Neural crest cell (in vitro differentiated cells): Measurements from ENCODE around the gene TMEM235. TPM values are rescaled to one million over a fixed set of nuclear protein-coding genes. Genes with fewer than 3 reads are reported as not detected.

Source experiments
- DNase-seq: peaks from one replicate; pipeline ENCODE4 v3.0.0; 2021; ENCODE audit warnings: low read depth, mixed read lengths, low spot score
- H3K27ac Mint-ChIP-seq: one replicate; pipeline ENCODE4 v1.8.0; 2021; ENCODE audit warnings: mild to moderate bottlenecking, mixed read lengths; ENCODE audit not compliant: unreplicated experiment
- H3K27me3 Mint-ChIP-seq: 2 replicates; pipeline ENCODE4 v1.8.0; 2021; ENCODE audit warnings: low read depth, mild to moderate bottlenecking, mixed read lengths
- H3K36me3 Mint-ChIP-seq: 2 replicates; pipeline ENCODE4 v1.8.0; 2021; ENCODE audit warnings: low read depth, mild to moderate bottlenecking, mixed read lengths
- H3K4me1 Mint-ChIP-seq: 2 replicates; pipeline ENCODE4 v1.8.0; 2021; ENCODE audit warnings: mixed read lengths
- H3K4me3 Mint-ChIP-seq: one replicate; pipeline ENCODE4 v1.8.0; 2021; ENCODE audit warnings: mild to moderate bottlenecking, mixed read lengths
- H3K9me3 Mint-ChIP-seq: 2 replicates; pipeline ENCODE4 v1.8.0; 2021; ENCODE audit warnings: mixed read lengths
- CTCF ChIP-seq: fragments of 200-600 bp; sonication (generic); conservative IDR thresholded peaks from 2 replicates; pipeline ENCODE4 v1.5.0; 2021; ENCODE audit warnings: antibody characterized with exemption, mild to moderate bottlenecking
- total RNA-seq: library from RNA; stranded (reverse); gene quantifications from 2 replicates; pipeline ENCODE4 v1.2.1, GENCODE V29; 2021

Gene TMEM235
- total RNA-seq, 1 donor from 2014 or later = not detected

- Mint-ChIP-seq H3K36me3 (no peaks in the 10 kb centered on the region), H3K4me3 (no peak overlapping the region), H3K27me3 (no peaks in the 10 kb centered on the region), H3K9me3 (no peaks in the 10 kb centered on the region), H3K27ac (no peak overlapping the region), H3K4me1 (no peaks in the 10 kb centered on the region)
- no peak for TF ChIP-seq CTCF
- no peak for DNase-seq
These were observed 22.9 kb upstream of the TMEM235 start for GRCh38 chr17:78208486-78208885.

GRCh38 chr17:78210111-78210510 is 21.3 kb upstream of the TMEM235 start:
- H3K4me3 Mint-ChIP-seq = peak overlapping the region; percentile 54
- no peak for DNase-seq
- H3K27ac Mint-ChIP-seq = no peak overlapping the region
- H3K9me3 Mint-ChIP-seq = no peaks in the 10 kb centered on the region
- peaks cover 5% of the 10 kb centered on the region for H3K4me1 Mint-ChIP-seq
- H3K27me3 Mint-ChIP-seq = no peaks in the 10 kb centered on the region
- no peak for TF ChIP-seq CTCF
- H3K36me3 Mint-ChIP-seq = no peaks in the 10 kb centered on the region

- peaks cover 11% of the 10 kb centered on the region for H3K4me1 Mint-ChIP-seq
- no peak for TF ChIP-seq CTCF
- no peak for DNase-seq
- no peaks in the 10 kb centered on the region for H3K9me3 Mint-ChIP-seq
- H3K27me3 Mint-ChIP-seq = no peaks in the 10 kb centered on the region
- H3K4me3 Mint-ChIP-seq = peak overlapping the region; percentile 66
- H3K27ac Mint-ChIP-seq = no peak overlapping the region
- H3K36me3 Mint-ChIP-seq = no peaks in the 10 kb centered on the region
These were observed 20.4 kb upstream of the TMEM235 start for GRCh38 chr17:78211032-78211431.

- no peak for TF ChIP-seq CTCF
- Mint-ChIP-seq H3K4me3 (peak within 1 kb of the TSS; percentile 98), H3K4me1 (peaks cover 17% of the 10 kb centered on the region), H3K27me3 (no peaks in the 10 kb centered on the region), H3K27ac (peak within 1 kb of the TSS; percentile 98), H3K36me3 (peaks cover 9% of the 10 kb centered on the region), H3K9me3 (no peaks in the 10 kb centered on the region)
- peak; percentile 91 for DNase-seq
These were observed 17.3 kb upstream of the TMEM235 start, which contains the start of gene BIRC5 for GRCh38 chr17:78214016-78214705. TSS of gene BIRC5 (plus strand) at chr17:78214253. CDS start at chr17:78214317, 64 bp downstream.

- Mint-ChIP-seq H3K27me3 (no peaks in the 10 kb centered on the region), H3K27ac (peak overlapping the region; percentile 98)
These were observed 16.7 kb upstream of the TMEM235 start for GRCh38 chr17:78214706-78215061.

More at GRCh38 chr17:78214706-78215061, 16.7 kb upstream of the TMEM235 start:
- H3K4me1 Mint-ChIP-seq = peaks cover 22% of the 10 kb centered on the region
- no peaks in the 10 kb centered on the region for H3K9me3 Mint-ChIP-seq
- no peak for TF ChIP-seq CTCF
- no peak for DNase-seq
- H3K36me3 Mint-ChIP-seq = peaks cover 13% of the 10 kb centered on the region
- H3K4me3 Mint-ChIP-seq = peak overlapping the region; percentile 98
